ENCODE measurements around the gene GSTO2. TPM values are rescaled to one million over a fixed set of nuclear protein-coding genes. Genes with fewer than 3 reads are reported as not detected.
A peak's percentile ranks its signal among the peaks of the same experiment; 100 is the strongest.

The GSTO2 gene
- total and polyA plus RNA-seq, 2 of the 4 experiments (the other 2 are of a cell fraction) = 1.4 to 2.3 TPM

- Histone ChIP-seq H2BK20ac (ENCODE audit: low read depth, low read length) (no peak overlapping the region), H3K23ac (ENCODE audit: low read depth, low read length) (peak overlapping the region; percentile 59; the same call in 1 of the 2 replicates), H2BK120ac (ENCODE audit: low read depth, low read length) (no peak overlapping the region), H4K91ac (ENCODE audit: insufficient read depth, low read depth, low read length) (no peak overlapping the region; the same call in 1 of the 2 replicates), H3K18ac (ENCODE audit: low read depth, low read length) (no peak overlapping the region), H3K27ac (ENCODE audit: insufficient read depth, low read length) (no peak overlapping the region), H2AK9ac (replicated peaks; ENCODE audit: low read depth, low read length, poor library complexity) (peak overlapping the region; percentile 10), H3K4me1 (ENCODE audit: control insufficient read depth, insufficient read depth, low read length) (peaks cover 52% of the 10 kb centered on the region), H3K9ac (ENCODE audit: low read depth, low read length) (no peak overlapping the region), H2AK5ac (ENCODE audit: low read depth, low read length) (peak overlapping the region; percentile 46; the same call in 1 of the 2 replicates), H3K4me2 (ENCODE audit: low read depth, low read length) (no peak overlapping the region), H3K27me3 (ENCODE audit: control insufficient read depth, insufficient read depth, low read length) (no peaks in the 10 kb centered on the region), H3K56ac (ENCODE audit: extremely low read depth, insufficient read depth, low read length) (no peak overlapping the region), H3K4me3 (ENCODE audit: insufficient read depth, low read depth, low read length) (no peak overlapping the region), H3K9me3 (ENCODE audit: control insufficient read depth, insufficient read depth, low read length) (no peaks in the 10 kb centered on the region), H3K79me1 (ENCODE audit: low read depth in 1 of 2, low read length in 2 of 2) (peaks cover 2 to 69% of the 10 kb centered on the region in 2 experiments; a peak in 2 of 4 replicates), H2BK5ac (ENCODE audit: low read depth, low read length, poor library complexity, severe bottlenecking) (no peak overlapping the region), H2BK15ac (ENCODE audit: low read depth, low read length) (no peak overlapping the region), H3K9me1 (ENCODE audit: insufficient read depth, low read length) (peaks cover 49% of the 10 kb centered on the region), H4K20me1 (ENCODE audit: insufficient read depth, low read length) (peaks cover 80% of the 10 kb centered on the region), H3K14ac (replicated peaks; ENCODE audit: low read depth, low read length) (peak overlapping the region; percentile 15), H4K8ac (ENCODE audit: low read depth in 2 of 2, low read length in 2 of 2) (no peak overlapping the region), H3K4ac (ENCODE audit: low read depth, low read length) (peak overlapping the region; percentile 41), H2AFZ (replicated peaks; ENCODE audit: low read length, poor library complexity) (no peak overlapping the region), H4K5ac (ENCODE audit: low read depth, low read length) (no peak overlapping the region), H3K36me3 (ENCODE audit: control insufficient read depth, insufficient read depth, low read length) (peaks cover 3% of the 10 kb centered on the region; the same call in 1 of the 2 replicates)
- no peak for TF ChIP-seq MXI1 (IDR thresholded peaks at IDR 0.05; ENCODE audit: borderline replicate concordance, low read depth, low read length)
- TF ChIP-seq FOS (IDR thresholded peaks at IDR 0.05; ENCODE audit: low read depth, low read length) = no peak
- no peak for TF ChIP-seq CHD1 (IDR thresholded peaks at IDR 0.05; ENCODE audit: low read depth, low read length)
- TF ChIP-seq RAD21 (IDR thresholded peaks at IDR 0.05; ENCODE audit: low read length) = no peak
- TF ChIP-seq, protein P1, sequence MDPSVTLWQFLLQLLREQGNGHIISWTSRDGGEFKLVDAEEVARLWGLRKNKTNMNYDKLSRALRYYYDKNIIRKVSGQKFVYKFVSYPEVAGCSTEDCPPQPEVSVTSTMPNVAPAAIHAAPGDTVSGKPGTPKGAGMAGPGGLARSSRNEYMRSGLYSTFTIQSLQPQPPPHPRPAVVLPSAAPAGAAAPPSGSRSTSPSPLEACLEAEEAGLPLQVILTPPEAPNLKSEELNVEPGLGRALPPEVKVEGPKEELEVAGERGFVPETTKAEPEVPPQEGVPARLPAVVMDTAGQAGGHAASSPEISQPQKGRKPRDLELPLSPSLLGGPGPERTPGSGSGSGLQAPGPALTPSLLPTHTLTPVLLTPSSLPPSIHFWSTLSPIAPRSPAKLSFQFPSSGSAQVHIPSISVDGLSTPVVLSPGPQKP (IDR thresholded peaks at IDR 0.05; ENCODE audit: borderline replicate concordance, low read depth, low read length) = no peak
- no peak for TF ChIP-seq BHLHE40 (IDR thresholded peaks at IDR 0.05; ENCODE audit: low read depth, low read length)
- no peak for TF ChIP-seq NFE2L2 (IDR thresholded peaks at IDR 0.05; ENCODE audit: low read depth, low read length)
- TF ChIP-seq CTCF (conservative IDR thresholded peaks at IDR 0.05; ENCODE audit: low read depth, low read length) = no peak
- TF ChIP-seq CEBPB (IDR thresholded peaks at IDR 0.05; ENCODE audit: low read depth, low read length) = no peak
- no peak for TF ChIP-seq POLR2A (IDR thresholded peaks at IDR 0.05; ENCODE audit: low read depth, low read length)
- ATAC-seq (ENCODE audit: low read depth) (no peak), DNase-seq (no peak)
- intact Hi-C loops (cut with micrococcal nuclease) = no loop called here
- 84% methylated on average over 15 of the region's 15 CpGs; no CpG with 5 or more reads in 1 of the 2 experiments for WGBS, 2 experiments (ENCODE audit: extremely low coverage in 2 of 2, insufficient read length in 1 of 2)
- in situ Hi-C loops (cut with MboI; ENCODE audit: low sequenced_read_pairs) = no loop called here
- BruUV-seq (replicated peaks) = no TSS peak
- dilution Hi-C loops (cut with HindIII; ENCODE audit: low sequenced_read_pairs, unreplicated experiment) = no loop called here
- ChIA-PET POLR2A (ENCODE audit: unreplicated experiment) (no interaction called here), CTCF (no interaction called here)
These were observed 64.9 kb downstream of the GSTO2 start for GRCh38 chr10:104333728-104334373.

All from IMR-90 (cell line).